NCI-H1694 treated with DMSO at 0.1 percent for 48 hours (cell line): Measurements from ENCODE around the gene PACS2.

ENCODE experiments used
- DNase-seq: peaks from one replicate; lab custom pipeline; 2025; lab: John Stamatoyannopoulos, UW

Gene PACS2

DNA sequence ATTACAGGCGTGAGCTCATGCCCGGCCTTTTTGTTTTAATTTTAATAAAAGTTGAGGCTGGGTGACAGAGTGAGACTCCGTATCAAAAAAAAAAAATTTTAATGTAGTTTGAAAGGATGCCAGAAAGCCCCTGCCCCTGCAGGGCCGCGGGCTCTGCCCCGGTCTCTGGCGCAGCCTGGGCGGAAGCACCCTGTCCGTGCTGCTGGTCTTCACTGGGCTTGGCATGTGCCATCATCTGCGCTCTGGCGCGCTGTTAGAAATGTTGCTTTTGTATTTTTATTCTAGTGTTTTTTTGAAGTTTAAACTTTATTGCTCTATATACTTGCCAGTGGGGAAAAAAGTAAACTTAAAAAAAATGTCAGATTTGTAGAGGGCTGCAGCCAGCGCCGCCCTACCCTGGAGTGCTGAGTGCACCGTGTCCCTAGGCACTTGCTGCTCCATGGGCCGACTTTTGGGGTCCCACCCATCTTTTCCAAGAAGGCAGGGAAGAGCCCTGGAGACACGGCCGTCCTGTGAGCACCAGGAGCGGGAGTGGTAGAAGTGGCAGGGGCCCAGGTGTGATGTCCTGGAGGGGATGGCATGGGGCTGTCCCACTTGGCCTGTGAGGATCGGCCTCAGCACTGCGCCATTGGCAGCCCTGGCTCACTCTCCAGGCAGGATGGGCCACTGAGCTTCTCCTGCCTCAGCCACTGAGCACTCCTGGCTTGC lies 109.1 kb downstream of the PACS2 start:
- DNase-seq: no peak

DNA sequence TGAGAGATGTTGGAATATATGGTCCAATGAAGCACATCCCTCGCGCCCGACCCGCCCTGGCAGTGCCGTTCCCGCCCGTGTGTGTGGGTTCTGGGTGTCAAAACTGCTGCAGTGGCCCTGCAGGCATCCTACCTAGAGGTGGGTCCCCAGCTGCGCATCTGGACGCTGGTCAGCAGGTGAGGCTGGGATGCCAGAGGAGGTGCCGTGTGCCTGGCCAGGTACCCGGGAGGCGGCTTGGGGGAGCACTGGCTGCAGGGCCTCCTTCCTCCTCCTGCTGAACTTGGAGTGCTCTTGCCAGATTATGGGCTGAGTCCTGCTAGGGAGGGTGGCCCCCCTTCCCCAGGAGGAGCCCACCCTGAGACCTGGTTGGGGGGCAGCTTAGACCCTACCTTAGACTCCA lies 110.3 kb downstream of the PACS2 start:
- no peak for DNase-seq

DNA sequence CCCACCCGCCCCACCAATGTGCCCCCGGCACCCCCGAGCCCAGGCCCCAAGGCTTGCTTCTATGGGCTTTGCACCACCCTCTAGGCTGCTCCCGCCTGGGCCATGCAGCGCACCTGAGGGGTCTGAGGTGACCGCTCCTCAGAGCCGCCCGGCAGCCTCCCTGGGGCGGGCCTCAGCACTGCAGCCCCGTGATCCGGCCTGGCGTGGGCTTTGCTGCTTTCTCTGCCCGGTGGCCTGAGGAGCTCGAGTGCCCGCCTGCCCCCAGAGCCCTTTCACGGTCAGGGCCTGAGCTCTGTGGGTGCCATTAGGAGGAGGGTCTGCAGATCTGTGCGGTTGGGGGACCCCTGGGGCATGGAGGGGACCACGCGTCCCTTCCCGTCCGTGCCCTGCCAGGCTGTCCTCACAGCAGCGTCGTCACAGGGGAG lies 111.3 kb downstream of the PACS2 start:
- DNase-seq: no peak

DNA sequence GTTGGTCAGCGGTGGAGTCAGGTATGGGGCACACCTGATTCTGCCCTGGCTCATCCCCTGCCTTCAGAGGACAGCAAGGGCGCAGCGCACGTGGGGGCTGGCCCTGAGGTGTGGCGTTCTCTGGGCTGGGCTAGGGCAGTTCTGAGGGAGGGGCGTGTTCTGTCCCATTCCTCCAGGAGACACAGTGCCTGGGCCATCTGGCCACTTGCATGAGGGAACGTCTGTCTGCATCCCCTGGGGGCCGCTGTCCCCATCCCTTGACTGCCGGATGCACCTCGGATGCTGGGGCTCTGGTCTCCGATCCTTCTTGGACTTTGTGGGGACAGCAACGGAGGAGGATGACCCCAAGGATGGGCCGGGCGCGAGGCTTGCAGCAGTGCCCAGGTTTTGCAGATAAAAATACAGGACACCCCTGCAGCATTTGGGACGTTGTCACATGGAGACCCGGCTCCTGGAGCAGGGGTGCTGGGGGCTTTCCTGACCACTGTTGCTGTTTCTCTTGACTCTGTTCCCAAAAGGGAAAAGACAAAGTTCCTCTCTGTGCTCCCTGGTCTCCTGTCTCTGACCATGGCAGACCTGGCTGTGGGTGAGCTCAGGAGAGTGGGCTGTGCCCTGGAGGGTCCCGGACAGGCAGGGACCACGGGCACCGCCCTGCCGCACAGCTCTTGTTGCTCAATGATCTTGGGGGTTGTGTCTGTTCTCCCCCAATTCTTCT lies 112.0 kb downstream of the PACS2 start:
- DNase-seq: no peak

DNA sequence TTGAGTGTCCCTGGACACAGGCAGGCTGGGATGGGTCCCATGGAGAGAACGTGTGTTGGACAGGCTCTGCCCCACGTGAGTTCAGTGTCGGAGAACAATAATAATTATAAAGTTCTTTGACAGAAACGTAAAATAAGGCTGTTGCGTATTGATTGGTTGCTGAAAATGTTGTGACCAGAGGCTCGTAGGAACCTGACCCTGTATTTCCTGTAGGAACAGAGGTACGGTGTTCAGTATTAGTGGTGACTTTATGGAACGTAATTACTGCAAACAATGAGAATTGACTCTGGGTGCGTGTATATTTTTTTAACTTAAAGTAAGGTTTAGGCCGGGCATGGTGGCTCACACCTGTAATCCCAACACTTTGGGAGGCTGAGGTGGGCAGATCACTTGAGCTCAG lies 112.9 kb downstream of the PACS2 start:
- no peak for DNase-seq

DNA sequence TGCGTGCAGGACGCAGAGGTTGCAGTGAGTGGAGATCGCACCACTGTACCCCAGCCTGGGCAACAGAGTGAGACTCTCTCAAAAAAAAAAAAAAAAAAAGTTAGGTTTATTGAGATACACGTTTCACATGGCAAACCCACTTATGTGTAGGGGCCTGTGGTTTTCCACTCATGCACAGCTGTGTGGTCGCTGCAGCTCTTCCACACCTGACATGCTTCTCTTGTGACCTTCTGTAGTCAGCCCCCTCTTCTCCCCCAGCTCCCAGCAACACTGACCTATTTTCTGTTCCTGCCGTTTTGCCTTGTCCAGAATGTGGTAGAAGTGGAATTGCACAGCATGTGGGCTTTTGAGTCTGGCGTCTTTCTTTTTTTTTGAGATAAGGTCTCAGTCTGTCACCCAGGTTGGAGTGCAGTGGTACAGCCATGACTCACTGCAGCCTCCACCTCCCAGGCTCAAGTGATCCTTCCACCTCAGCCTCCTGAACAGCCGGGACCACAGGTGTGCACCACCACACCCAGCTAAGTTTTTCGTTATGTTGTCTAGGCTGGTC lies 113.5 kb downstream of the PACS2 start:
- DNase-seq: no peak

DNA sequence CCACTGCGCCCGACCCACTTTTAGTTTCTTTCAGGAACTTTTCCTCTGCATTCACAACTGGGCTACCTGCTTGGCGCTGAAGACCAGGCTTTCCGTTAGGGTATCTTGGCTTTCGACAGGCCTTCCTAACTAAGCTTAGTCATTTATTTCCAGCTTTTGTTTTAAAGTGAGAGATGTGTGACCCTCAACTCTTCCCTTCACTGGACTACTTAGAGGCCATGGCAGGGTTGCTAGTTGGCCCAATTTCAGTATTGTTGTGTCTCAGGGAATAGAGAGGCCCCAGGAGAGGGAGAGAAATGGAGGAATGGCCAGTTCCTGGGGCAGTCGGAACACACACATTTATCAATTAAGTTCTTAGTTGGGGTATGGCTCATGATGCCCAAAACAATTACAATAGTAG lies 115.5 kb downstream of the PACS2 start:
- no peak for DNase-seq

DNA sequence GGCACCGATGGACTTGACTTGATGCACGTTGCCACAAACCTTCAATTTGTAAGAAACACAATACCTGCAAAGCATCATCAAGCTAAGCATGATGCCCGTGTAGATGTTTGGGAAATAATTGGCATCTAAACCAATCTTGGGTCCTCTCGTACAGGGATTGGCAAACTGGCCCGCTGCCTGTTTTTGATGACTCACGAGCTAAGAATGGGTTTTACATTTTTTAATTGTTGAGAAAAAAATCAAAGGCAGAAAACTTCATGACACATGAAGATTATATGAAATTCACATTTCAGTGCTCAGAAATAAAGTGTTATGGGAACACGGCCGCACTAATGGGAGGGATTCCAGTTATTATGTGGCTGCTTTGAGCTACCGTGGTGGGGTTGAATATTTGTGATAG lies 116.0 kb downstream of the PACS2 start:
- DNase-seq: no peak

DNA sequence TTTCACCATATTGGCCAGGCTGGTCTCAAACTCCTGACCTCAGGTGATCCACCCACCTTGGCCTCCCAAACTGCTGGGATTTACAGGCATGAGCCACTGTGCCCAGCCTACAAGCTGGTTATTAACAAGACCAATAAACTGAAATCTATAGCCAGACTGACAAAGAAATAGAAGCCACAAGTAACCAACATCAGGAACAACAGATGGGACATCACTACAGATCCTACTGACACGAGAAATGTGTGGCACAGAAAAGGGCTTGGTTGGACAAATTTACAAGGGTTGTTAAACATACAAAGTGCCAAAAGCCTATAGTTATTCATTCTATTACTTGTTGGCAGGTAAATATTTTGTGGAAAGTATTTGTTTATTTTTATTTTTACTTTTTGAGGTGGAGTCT lies 116.7 kb downstream of the PACS2 start:
- no peak for DNase-seq

DNA sequence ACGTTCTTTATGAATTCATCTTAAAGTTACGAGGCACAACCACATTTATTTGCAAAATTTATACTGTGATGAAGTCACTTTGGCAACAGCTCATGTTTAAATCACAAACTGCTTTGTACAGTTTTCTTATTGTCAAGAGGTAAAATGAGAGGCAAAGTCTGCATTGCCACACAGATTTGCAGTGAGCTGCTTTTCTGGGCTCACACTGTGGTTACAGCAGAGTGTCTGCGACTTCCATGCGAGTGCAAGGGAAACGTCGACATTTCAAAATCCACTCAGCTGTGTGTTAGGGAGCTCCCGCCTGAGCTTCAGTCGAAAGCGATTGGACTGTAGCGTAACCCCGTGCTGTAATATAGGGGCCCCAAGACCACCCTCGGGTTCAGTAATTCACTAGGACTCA lies 118.1 kb downstream of the PACS2 start:
- no peak for DNase-seq

DNA sequence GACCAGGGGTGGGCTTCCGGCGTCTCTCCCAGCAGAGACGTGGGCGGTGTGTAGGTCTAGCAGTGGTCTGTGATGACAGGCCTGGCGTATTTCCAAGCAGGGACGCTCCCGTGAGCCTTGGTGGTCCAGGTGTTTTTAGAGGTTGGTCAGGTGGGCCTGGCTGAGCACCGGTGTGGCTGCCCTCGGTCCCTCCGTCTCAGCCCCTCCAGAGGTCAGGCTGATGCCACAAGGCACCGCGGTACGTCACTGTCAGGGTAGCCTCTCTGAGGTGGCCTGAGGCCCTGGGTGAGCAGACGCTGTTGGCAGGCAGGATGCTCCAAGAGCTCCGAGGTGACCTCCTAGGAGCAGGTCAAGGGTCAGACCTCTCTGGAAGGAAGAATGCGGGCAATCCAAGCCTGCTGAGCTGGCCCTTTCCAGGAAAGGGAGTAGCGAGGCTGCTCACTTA lies 118.6 kb downstream of the PACS2 start:
- DNase-seq: no peak

DNA sequence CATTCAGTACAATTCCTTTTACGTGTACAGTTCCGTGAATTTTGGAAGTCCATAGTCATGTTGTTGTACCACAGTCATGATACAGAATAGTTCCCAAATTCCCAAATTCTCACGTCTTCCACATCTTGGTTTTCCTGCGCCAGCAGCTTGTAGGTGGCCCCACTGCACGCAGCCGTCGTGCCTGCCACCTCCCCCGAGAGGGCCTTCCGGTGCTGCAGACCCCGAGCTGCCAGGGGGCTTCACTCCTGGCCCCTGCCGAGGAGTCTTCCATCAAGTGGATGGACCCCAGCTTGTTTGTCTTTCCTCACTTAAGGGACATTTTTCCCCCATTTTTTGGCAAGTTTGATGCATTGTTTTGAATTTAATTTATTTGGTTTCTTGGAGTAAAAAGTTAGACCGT lies 121.9 kb downstream of the PACS2 start:
- DNase-seq: no peak

DNA sequence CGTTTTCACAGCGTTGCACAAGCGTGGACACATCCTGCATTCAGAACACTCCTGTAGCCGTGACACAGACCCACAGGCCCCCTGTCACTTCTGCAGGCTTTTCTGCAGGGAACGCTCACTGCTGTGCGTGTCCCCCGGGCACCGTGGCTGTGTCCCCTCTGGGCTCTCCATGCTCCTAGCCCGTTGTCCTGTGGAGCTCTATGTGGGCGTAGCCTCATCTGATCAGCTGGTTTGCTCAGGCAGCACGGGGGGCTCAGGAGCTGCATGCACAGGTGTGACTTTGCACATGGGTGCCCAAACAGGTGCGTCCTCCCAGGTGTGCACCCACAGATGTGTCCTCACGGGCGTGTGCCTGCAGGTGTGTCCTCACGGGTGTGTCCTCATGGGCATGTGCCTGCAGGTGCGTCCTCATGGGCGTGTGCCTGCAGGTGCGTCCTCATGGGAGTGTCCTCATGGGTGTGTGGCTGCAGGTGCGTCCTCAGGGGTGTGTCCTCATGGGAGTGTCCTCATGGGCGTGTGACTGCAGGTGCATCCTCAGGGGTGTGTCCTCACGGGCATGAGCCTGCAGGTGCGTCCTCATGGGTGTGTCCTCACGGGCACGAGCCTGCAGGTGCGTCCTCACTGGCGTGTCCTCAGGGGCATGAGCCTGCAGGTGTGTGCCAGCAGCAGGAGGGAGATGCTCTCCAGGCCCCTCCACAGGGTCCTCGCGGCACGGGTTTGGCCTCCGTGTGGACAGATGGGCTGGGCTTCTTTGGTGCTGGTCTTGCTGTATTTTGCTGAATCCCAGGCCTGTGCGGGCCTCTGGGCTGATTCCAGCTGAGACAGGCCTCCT lies 122.6 kb downstream of the PACS2 start:
- no peak for DNase-seq

DNA sequence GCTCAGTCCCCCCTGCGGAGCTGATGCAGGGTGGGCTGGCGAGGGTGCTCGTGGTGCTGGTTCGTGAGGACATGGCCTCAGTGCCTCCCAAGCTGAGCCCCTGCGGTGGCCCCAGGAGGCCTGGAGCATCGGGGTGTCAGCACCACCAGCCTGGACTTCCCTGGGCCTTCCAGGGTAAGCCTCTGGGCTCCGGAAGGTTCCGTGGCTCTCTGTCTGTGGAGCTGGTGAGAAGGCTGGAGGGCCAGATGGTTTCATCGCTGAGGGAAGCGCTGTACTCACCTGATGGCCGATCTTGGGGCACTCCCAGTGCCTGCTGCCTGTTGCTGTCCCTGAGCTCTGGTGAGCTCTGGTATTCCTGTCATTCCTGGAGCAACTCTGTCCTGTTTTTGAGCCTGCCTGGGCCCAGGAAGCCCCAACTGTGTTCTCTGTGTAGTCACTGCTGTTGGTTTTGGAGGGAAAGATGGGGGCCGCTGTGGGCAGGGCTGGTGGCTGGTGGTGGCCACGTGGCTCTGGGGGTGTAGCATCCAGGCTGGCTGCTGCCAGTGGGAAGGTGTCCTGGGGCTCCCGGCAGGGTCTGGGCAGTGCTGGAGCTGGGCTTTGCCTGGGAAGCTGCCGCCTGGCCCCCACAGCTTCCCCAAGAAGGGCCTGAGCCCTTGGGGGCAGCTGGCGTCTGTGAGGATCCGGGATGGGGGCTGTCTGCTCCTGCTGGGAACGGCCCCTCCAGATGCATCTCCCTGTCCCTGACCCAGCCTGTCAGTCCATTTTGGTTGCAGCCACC lies 123.4 kb downstream of the PACS2 start:
- DNase-seq: no peak

DNA sequence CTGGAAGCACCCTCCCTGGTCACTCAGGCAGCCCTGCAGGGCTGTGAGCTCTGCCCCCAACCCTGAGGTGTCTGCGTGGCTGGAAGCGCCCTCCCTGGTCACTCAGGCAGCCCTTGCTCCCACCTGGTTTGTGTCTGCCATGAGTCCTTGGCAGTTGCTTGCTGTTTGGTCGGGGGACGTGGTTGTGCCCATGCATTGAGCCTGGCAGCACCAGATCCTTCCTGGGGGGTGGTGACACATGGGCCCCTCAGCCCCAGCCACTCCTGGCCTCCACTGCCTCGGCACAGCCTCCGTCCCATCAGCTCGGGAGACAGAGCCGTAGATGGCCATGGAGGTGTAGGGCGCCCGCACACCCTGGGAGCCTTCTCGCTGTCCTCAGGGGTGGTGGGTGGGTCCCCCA lies 124.6 kb downstream of the PACS2 start:
- no peak for DNase-seq

DNA sequence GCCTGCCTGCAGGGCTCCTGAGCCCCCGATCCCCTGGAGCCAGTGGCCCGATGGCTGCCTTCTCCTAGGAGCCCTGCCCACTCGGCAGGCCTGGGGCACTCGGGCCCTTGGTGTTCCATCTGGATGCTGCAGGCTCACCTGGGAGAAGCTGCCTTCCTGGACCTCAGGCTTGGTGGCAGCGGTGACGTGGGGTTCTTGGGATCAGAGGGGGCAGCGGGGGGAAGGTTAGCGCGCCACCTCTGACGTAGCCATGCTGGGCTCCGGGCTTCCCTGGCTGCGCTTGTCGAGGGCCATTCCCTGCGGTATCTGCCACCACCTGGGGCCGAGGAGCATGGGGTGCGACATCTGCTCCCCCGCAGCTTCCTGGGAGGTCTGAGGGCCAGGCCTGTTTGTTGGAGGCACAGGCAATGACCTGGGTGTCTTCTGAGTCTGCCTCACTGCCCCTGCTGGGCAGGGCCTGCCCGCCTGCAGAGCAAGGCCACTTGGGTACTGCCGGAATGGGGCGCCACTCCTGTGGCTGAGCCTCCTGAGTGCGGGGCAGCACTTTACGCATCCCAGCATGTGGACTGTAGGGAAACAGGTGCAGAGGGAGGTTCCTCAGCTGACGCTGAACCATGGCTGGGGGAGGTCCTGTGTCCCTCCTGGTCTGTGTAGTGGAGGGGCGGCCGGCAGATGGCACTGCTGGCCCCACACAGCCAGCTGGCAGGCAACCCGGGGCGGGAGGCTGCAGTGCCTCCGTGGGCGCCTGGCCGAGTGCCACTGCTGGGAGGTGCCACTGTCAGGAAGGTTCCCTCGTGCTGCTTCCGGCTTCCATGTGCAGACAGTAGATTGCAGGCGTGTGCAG lies 125.4 kb downstream of the PACS2 start:
- peak; percentile 97 for DNase-seq

DNA sequence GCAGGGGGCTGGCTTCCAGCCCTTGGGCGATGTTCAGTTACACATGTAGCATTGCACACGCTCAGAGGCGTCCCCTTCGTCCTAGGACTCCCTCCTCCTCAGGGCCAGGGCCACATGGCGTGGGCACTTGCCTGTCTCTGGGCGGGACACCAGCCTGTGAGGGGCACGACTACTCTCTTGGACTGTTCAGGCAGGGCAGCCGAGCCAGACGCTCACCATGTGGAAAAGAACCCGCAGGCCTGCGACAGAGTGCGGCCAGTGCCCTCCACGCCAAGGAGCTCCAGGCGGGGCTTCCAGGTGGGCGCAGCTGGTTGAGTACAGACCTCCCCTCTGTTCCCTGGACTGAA lies 126.0 kb downstream of the PACS2 start:
- no peak for DNase-seq

DNA sequence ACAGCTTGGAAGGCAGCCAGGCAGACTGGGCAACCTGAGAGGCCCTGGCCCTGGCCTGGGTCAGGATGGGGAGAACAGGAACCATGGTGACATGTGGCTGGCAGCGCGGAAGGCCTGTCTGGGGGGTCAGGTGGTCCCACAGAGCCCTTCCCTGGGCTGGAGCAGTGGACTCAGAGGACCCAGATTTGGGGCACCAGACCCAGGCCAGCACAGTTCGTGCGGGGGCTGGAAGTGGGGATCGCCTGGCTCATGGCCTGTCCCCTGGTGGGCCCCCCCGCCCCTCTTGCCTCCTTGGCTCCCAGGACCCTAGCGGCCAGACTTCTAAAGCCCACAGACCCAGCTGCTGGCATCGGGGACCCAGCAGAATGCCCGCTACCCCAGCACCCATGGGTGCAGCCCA lies 126.4 kb downstream of the PACS2 start:
- DNase-seq: no peak

DNA sequence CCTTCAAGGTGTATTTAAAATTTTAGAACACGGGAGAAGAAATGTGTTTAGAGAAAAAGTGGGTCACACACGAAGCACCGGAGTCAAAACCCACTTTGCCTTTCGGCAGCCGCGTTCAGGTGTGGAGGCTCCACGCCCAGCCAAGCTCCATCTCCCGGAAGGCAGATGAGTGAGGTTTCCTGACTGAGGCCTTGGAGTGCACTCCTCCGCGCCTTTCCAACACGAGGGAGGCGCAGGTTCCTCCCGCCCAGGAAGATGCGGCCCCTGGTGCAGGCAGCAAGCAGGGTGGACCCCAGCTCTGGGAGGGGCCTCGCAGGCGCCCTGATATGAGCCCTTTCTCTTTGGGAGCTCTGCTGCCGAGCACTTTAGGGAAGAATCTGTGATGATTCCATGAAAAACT lies 127.6 kb downstream of the PACS2 start:
- no peak for DNase-seq

DNA sequence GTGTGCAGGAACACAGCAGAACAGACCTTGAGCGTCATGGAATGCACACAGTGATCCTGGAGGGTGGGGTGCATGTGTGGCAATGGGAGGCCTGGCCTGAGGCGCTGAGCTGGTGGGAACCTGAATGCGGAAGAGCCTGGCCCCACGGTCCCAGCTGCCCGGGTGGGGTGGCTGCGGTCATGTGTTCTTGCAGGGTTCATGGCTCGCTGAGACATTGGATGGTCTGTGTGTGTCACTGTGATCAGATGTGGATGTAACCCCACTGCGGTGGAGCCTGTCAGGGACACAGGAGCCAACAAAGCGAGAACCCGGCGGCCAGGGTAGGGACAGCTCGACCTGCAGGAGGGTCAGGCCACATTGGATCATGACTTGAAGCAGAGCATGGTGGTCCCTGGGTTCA lies 128.3 kb downstream of the PACS2 start:
- DNase-seq: no peak

DNA sequence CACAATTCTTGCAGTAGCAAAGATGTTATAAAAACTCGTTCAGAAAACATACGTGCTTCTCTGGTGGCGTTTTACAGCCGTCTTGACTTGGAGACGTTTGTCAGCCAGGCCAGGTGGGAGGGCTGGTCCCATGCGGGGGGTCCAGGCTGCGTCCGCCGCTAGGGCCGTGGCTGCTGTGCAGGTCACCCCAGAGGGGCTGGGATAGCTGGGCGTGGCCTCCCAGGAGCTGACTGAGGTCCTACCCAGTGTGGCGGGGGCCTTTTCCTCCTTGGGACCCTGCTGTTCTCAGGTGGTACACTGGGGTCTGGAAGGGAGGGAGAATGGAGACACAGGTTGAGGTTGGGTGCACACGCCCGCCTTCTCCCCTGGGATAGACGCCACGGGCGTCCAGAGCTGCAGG lies 130.3 kb downstream of the PACS2 start:
- no peak for DNase-seq
